Measurements from ENCODE around the gene PIGK. TPM values are rescaled to one million over a fixed set of nuclear protein-coding genes. Genes with fewer than 3 reads are reported as not detected.
A peak's percentile ranks its signal among the peaks of the same experiment; 100 is the strongest.

Gene PIGK
- total RNA-seq, 1 experiment from 2014 or later: 23.3 TPM

GRCh38 chr1:77039111-77039510 is 180.1 kb downstream of the PIGK start:
- peak overlapping the region; percentile 53; the same call in 1 of the 2 replicates for H3K4me2 ChIP-seq (ENCODE audit: low read length)
- no peak overlapping the region for H3K27ac ChIP-seq (ENCODE audit: low read depth, low read length)
- no peaks in the 10 kb centered on the region for H3K36me3 ChIP-seq (ENCODE audit: control insufficient read depth in 1 of 2, insufficient read depth in 2 of 2, low read length in 2 of 2)
- DNase-seq (ENCODE audit: low read depth, low spot score) (no peak), ATAC-seq (no peak)
- no peaks in the 10 kb centered on the region for H4K20me1 ChIP-seq (ENCODE audit: insufficient read depth)
- no peaks in the 10 kb centered on the region for H3K27me3 ChIP-seq (ENCODE audit: insufficient read depth, low read length)
- H3K4me3 ChIP-seq (replicated peaks in 1 of 2; ENCODE audit: low read depth in 1 of 2, low read length in 2 of 2): no peak overlapping the region
- no peak overlapping the region for H3K9ac ChIP-seq (ENCODE audit: low read length)
- ChIA-PET RAD21 (ENCODE audit: low non-redundant PET in 1 of 2, low total read pairs in 2 of 2, uncharacterized antibody in 2 of 2, unreplicated experiment in 2 of 2) (no interaction called here), CTCF (no interaction called here), POLR2A (no interaction called here)
- no peaks in the 10 kb centered on the region for H3K9me2 ChIP-seq (ENCODE audit: insufficient read depth)
- H3K9me3 ChIP-seq (ENCODE audit: control insufficient read depth in 1 of 2, insufficient read depth in 1 of 2, low read depth in 1 of 2, low read length in 2 of 2): no peaks in the 10 kb centered on the region
- H2AFZ ChIP-seq (ENCODE audit: low read depth, low read length, poor library complexity, severe bottlenecking): no peak overlapping the region
- no peaks in the 10 kb centered on the region for H3K79me2 ChIP-seq (ENCODE audit: insufficient read depth, low read length)
- peaks cover 0 to 26% of the 10 kb centered on the region in 2 experiments; a peak in 2 of 4 replicates for H3K4me1 ChIP-seq (ENCODE audit: control insufficient read depth in 1 of 2, insufficient read depth in 2 of 2, low read length in 2 of 2)
- TF ChIP-seq, protein P1, sequence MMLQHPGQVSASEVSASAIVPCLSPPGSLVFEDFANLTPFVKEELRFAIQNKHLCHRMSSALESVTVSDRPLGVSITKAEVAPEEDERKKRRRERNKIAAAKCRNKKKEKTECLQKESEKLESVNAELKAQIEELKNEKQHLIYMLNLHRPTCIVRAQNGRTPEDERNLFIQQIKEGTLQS (IDR thresholded peaks at IDR 0.05): no peak
- no peak for TF ChIP-seq EGR1 (IDR thresholded peaks at IDR 0.05; ENCODE audit: low read depth)
- no peak for TF ChIP-seq CEBPB (IDR thresholded peaks at IDR 0.05; ENCODE audit: low read depth)
- no peak for TF ChIP-seq REST (IDR thresholded peaks at IDR 0.05; ENCODE audit: low read depth)
- no peak for TF ChIP-seq EZH2 (IDR thresholded peaks at IDR 0.05)
- no peak for TF ChIP-seq ZNF274 (IDR thresholded peaks at IDR 0.05; ENCODE audit: low read depth, low read length)
- TF ChIP-seq SRF (IDR thresholded peaks at IDR 0.05; ENCODE audit: low read depth): no peak
- TF ChIP-seq, protein P2, sequence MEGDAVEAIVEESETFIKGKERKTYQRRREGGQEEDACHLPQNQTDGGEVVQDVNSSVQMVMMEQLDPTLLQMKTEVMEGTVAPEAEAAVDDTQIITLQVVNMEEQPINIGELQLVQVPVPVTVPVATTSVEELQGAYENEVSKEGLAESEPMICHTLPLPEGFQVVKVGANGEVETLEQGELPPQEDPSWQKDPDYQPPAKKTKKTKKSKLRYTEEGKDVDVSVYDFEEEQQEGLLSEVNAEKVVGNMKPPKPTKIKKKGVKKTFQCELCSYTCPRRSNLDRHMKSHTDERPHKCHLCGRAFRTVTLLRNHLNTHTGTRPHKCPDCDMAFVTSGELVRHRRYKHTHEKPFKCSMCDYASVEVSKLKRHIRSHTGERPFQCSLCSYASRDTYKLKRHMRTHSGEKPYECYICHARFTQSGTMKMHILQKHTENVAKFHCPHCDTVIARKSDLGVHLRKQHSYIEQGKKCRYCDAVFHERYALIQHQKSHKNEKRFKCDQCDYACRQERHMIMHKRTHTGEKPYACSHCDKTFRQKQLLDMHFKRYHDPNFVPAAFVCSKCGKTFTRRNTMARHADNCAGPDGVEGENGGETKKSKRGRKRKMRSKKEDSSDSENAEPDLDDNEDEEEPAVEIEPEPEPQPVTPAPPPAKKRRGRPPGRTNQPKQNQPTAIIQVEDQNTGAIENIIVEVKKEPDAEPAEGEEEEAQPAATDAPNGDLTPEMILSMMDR (IDR thresholded peaks at IDR 0.05 in 2 of 3, conservative IDR thresholded peaks at IDR 0.05 in 1 of 3; ENCODE audit: borderline replicate concordance in 1 of 3, insufficient read depth in 1 of 3, low read depth in 2 of 3, low read length in 2 of 3): no peak
- no peak for TF ChIP-seq EZH2phosphoT487 (IDR thresholded peaks at IDR 0.05; ENCODE audit: borderline replicate concordance)
- TF ChIP-seq TCF7L2 (IDR thresholded peaks at IDR 0.05; ENCODE audit: borderline replicate concordance, extremely low read depth, insufficient read depth, insufficient read length): no peak
- TF ChIP-seq ZBTB33 (IDR thresholded peaks at IDR 0.05; ENCODE audit: extremely low read depth, insufficient replicate concordance, low read length): no peak
- intact Hi-C loops (cut with micrococcal nuclease): loop anchor here (10.0 kb wide), 1 partner anchor 884 kb away; no protein-coding TSS in a partner anchor
- no TSS peak for BruUV-seq (replicated peaks)

All from HCT116 (cell line).